ENCODE results near the gene RHOBTB1.

GRCh38 chr10:60868946-60869345 lies 75.0 kb downstream of the RHOBTB1 start:
- no peak for TF ChIP-seq CTCF (IDR thresholded peaks at IDR 0.05)
- no peak for TF ChIP-seq POLR2A (IDR thresholded peaks at IDR 0.05)
